RWPE2 (cell line): ENCODE measurements around the gene NDUFV2.
"Not testable (repeated sequence)": the region's sequence is repeated elsewhere in the genome, so short reads cannot be mapped to it uniquely, and the experiment has no call there.

Source experiments
- ATAC-seq: fragments of 200-7000 bp; cut with Tn5 transposase; 3 replicates; pipeline ENCODE4 v1.9.1; 2021; ENCODE audit warnings: low read depth
- DNase-seq: peaks from one replicate; pipeline ENCODE4 v3.0.0-alpha.2; 2020; ENCODE audit warnings: low spot score
- H3K27ac ChIP-seq: fragments of 450-650 bp; 2 replicates; pipeline ENCODE4 v1.5.1; 2017; ENCODE audit warnings: mild to moderate bottlenecking; ENCODE audit not compliant: poor library complexity, severe bottlenecking
- H3K27me3 ChIP-seq: fragments of 250-450 bp; sonication (Bioruptor Pico); 2 replicates; pipeline ENCODE4 v1.5.1; 2021; ENCODE audit warnings: mild to moderate bottlenecking, moderate library complexity; ENCODE audit not compliant: insufficient read depth, poor library complexity, severe bottlenecking
- H3K36me3 ChIP-seq: fragments of 250-450 bp; sonication (Bioruptor Pico); 2 replicates; pipeline ENCODE4 v1.5.1; 2020; ENCODE audit warnings: low read depth, mild to moderate bottlenecking, moderate library complexity
- H3K4me1 ChIP-seq: fragments of 250-450 bp; sonication (Bioruptor Pico); 2 replicates; pipeline ENCODE4 v1.5.1; 2021; ENCODE audit warnings: mild to moderate bottlenecking, moderate library complexity; ENCODE audit not compliant: insufficient read depth, poor library complexity, severe bottlenecking
- H3K4me3 ChIP-seq: fragments of 250-450 bp; sonication (Bioruptor Pico); 2 replicates; pipeline ENCODE4 v1.5.1; 2021; ENCODE audit warnings: mild to moderate bottlenecking, moderate library complexity; ENCODE audit not compliant: severe bottlenecking
- H3K9me3 ChIP-seq: fragments of 250-450 bp; sonication (Bioruptor Pico); 2 replicates; pipeline ENCODE4 v1.5.1; 2021; ENCODE audit warnings: mild to moderate bottlenecking, moderate library complexity; ENCODE audit not compliant: severe bottlenecking
- TF ChIP-seq, protein P1 (sequence below): fragments of 450-650 bp; IDR thresholded peaks from one replicate; pipeline ENCODE4 v1.5.1; 2017; ENCODE audit warnings: mild to moderate bottlenecking, moderate library complexity; ENCODE audit not compliant: poor library complexity, severe bottlenecking

Gene NDUFV2

DNA sequence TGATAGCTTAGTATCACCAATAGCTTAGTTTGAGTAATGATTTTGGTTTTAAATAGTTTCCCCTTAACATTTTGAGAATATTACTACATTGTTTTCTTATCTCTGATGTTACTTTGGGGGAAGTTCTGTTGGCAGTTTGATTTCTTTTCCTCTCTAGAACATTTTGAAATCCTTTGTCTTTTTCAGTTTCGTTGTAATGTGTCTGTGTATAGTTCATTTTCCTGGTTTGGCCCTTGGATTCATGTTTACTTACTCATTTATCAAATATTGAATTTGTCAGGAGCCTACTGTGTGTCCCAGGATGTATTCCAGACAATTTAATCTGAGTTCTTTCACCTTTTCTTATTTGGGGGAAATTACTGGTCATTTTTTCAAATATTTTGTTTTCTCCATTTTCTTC lies 50.8 kb downstream of the NDUFV2 start:
- ATAC-seq, result no peak
- Histone ChIP-seq H3K9me3 (no peaks in the 10 kb centered on the region), H3K27me3 (no peaks in the 10 kb centered on the region), H3K36me3 (no peaks in the 10 kb centered on the region), H3K4me3 (no peak overlapping the region), H3K4me1 (no peaks in the 10 kb centered on the region), H3K27ac (no peak overlapping the region)
- DNase-seq, result no peak
- TF ChIP-seq, protein P1, sequence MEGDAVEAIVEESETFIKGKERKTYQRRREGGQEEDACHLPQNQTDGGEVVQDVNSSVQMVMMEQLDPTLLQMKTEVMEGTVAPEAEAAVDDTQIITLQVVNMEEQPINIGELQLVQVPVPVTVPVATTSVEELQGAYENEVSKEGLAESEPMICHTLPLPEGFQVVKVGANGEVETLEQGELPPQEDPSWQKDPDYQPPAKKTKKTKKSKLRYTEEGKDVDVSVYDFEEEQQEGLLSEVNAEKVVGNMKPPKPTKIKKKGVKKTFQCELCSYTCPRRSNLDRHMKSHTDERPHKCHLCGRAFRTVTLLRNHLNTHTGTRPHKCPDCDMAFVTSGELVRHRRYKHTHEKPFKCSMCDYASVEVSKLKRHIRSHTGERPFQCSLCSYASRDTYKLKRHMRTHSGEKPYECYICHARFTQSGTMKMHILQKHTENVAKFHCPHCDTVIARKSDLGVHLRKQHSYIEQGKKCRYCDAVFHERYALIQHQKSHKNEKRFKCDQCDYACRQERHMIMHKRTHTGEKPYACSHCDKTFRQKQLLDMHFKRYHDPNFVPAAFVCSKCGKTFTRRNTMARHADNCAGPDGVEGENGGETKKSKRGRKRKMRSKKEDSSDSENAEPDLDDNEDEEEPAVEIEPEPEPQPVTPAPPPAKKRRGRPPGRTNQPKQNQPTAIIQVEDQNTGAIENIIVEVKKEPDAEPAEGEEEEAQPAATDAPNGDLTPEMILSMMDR, result no peak

DNA sequence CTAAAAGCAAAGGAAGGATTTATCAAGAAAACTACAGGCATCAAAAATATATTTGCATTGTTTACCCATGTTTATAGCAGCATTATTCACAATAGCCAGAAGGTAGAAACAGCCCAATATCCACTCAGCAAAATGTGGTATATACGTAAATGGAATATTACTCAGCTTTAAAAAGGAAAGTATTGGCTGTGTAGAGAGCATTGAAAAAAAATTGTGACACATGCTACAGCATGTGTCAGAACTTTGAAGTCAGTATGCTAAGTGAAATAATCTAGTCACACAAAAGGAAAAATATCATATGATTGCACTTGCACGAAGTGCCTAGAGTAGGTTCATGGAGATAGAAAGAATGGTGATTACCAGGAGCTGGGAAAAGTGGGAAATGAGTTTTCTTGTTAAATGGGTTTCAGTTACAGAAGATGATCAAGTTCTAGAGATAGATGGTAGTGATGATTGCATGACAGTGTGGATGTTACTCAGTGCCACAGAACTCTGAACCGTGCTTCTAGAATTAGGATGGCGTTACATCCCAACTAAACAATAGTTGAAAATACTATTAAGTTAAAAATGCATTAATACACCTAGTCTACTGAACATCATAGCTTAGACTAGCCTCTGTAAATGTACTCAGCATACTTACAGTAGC lies 54.2 kb downstream of the NDUFV2 start:
- no peaks in the 10 kb centered on the region for H3K27me3 ChIP-seq
- TF ChIP-seq, protein P1, result no peak
- no peaks in the 10 kb centered on the region for H3K9me3 ChIP-seq
- no peaks in the 10 kb centered on the region for H3K36me3 ChIP-seq
- no peak overlapping the region for H3K27ac ChIP-seq
- ATAC-seq, result no peak
- no peak overlapping the region for H3K4me3 ChIP-seq
- DNase-seq, result no peak
- H3K4me1 ChIP-seq, result no peaks in the 10 kb centered on the region

DNA sequence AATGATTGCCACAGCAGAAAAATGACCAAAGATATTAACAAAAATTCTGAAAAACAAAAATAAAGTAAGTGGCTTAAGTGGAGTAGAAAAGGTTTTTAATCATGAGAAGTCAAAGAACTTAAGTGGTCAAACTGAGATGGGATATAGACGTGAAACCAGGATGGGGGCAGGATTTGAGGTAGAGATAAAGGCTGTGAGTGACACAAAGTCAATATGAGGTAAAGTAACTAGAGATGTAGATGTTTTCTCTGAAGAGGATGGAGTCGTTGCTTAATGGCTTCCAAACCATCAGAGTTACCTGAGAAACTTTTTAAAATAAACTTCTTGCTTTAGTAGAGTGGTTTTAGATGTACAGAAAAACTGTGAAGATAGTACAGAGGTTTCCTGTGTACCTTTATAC lies 55.3 kb downstream of the NDUFV2 start:
- H3K36me3 ChIP-seq, result no peaks in the 10 kb centered on the region
- H3K4me3 ChIP-seq, result no peak overlapping the region
- H3K27ac ChIP-seq, result no peak overlapping the region
- no peaks in the 10 kb centered on the region for H3K4me1 ChIP-seq
- no peaks in the 10 kb centered on the region for H3K27me3 ChIP-seq
- peaks cover 3% of the 10 kb centered on the region for H3K9me3 ChIP-seq
- TF ChIP-seq, protein P1, result no peak
- DNase-seq (no peak), ATAC-seq (no peak)

DNA sequence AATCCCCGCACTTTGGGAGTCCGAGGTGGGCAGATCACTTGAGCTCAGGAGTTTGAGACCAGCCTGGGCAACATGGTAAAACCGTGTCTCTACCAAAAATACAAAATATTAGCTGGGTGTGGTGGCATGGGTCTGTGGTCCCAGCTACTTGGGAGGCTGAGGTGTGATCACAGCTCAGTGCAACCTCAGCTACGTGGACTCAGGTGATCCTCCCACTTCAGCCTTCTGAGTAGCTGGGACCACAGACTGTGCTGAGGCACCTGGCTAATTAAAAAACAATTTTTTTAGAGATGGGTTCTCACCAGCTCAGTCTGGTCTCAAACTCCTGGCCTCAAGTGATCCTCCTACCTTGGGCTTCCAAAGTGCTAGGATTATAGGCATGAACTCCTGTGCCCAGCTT lies 57.5 kb downstream of the NDUFV2 start:
- H3K36me3 ChIP-seq, result no peaks in the 10 kb centered on the region
- TF ChIP-seq, protein P1, result no peak
- H3K27me3 ChIP-seq, result no peaks in the 10 kb centered on the region
- no peak overlapping the region for H3K27ac ChIP-seq
- H3K9me3 ChIP-seq, result peaks cover 6% of the 10 kb centered on the region
- no peak overlapping the region for H3K4me3 ChIP-seq
- ATAC-seq (no peak), DNase-seq (no peak)
- H3K4me1 ChIP-seq, result no peaks in the 10 kb centered on the region

DNA sequence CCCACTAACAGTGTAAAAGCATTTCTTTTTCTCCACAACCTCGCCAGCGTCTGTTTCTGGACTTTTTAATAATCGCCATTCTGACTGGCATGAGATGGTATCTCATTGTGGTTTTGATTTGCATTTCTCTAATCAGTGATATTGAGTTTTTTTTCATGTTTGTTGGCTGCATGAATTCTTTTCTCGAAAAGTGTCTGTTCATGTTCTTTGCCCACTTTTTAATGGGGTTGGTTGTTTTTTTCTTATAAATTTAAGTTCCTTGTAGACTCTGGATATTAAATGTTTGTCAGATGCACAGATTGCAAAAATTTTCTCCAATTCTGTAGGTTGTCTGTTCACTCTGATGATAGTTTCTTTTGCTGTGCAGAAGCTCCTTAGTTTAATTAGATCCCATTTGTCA lies 60.2 kb downstream of the NDUFV2 start:
- not testable (repeated sequence) for DNase-seq, H3K9me3 ChIP-seq, H3K27ac ChIP-seq, H3K4me3 ChIP-seq, H3K4me1 ChIP-seq, H3K27me3 ChIP-seq, ATAC-seq, H3K36me3 ChIP-seq

GRCh38 chr18:9164149-9164548 lies 61.6 kb downstream of the NDUFV2 start:
- H3K36me3 ChIP-seq, H3K27ac ChIP-seq, H3K9me3 ChIP-seq, ATAC-seq, H3K4me3 ChIP-seq, H3K4me1 ChIP-seq, H3K27me3 ChIP-seq, DNase-seq: not testable (repeated sequence)

DNA sequence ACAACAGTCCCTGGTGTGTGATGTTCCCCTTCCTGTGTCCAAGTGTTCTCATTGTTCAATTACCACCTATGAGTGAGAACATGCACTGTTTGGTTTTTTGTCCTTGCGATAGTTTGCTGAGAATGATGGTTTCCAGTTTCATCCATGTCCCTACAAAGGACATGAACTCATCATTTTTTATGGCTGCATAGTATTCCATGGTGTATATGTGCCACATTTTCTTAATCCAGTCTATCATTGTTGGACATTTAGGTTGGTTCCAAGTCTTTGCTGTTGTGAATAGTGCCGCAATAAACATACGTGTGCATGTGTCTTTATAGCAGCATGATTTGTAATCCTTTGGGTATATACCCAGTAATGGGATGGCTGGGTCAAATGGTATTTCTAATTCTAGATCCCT lies 63.4 kb downstream of the NDUFV2 start:
- ATAC-seq, H3K4me1 ChIP-seq, H3K27me3 ChIP-seq, H3K27ac ChIP-seq, H3K4me3 ChIP-seq, H3K36me3 ChIP-seq, DNase-seq, H3K9me3 ChIP-seq: not testable (repeated sequence)

DNA sequence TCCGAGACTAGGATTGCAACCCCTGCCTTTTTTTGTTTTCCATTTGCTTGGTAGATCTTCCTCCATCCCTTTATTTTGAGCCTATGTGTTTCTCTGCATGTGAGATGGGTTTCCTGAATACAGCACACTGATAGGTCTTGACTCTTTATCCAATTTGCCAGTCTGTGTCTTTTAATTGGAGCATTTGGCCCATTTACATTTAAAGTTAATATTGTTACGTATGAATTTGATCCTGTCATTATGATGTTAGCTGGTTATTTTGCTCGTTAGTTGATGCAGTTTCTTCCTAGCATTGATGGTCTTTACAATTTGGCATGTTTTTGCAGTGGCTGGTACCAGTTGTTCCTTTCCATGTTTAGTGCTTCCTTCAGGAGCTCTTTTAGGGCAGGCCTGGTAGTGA lies 67.0 kb downstream of the NDUFV2 start:
- not testable (repeated sequence) for H3K27me3 ChIP-seq, ATAC-seq, DNase-seq, H3K9me3 ChIP-seq, H3K4me1 ChIP-seq, H3K36me3 ChIP-seq, H3K27ac ChIP-seq, H3K4me3 ChIP-seq
